ENCODE data around the gene CCDC110.
A peak's percentile ranks its signal among the peaks of the same experiment; 100 is the strongest.
"Not testable (repeated sequence)": the region's sequence is repeated elsewhere in the genome, so short reads cannot be mapped to it uniquely, and the experiment has no call there.

The CCDC110 gene

DNA sequence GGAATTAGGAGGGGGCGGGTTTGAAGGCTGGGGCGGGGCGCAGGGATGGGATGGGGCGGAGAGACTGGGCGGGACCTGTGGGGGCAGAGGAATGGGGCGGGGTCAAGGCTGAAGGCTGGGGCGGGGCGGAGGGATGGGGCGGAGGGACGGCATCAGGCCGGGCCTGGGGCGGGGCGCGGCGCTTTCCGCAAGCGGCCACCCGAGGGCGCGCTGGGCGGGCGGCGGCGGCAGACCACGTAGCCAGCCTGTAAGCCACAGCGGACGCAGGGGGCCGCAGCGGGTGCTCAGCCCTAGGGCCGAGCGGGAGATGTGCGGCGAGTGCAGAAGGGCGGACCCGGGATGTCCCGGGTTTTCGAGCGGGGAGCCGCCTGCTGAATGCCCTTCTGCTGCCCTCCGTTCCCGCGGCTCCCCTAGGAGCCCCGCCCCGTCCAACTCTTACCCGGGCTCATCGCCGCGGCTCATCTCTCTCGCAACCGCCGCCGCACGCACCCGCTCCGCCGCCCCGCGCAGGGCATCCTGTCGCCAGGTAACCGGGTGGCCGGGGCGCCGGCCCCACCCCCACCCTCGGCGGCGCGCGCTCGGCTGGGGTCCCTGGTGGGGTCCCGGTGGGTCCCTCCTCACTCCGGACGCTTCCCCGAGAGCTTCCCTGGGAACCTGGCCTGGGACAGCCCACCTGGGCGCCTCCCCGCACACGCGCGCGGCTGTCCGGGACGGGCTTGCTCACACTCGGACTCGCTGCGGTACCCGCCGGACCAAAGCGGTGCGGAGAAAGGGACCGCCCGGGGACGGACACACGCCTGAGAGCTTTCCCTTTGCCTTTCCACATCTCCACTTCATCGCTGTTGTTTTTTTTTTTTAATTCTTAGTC lies at the start of gene CCDC110:
CCDC110 (minus strand) TSS at position 499 of the 868 bp plus-strand sequence; CDS start at position 449, 50 bp downstream.
- DNase-seq: peak; percentile 83 to 95 (median 90)

DNA sequence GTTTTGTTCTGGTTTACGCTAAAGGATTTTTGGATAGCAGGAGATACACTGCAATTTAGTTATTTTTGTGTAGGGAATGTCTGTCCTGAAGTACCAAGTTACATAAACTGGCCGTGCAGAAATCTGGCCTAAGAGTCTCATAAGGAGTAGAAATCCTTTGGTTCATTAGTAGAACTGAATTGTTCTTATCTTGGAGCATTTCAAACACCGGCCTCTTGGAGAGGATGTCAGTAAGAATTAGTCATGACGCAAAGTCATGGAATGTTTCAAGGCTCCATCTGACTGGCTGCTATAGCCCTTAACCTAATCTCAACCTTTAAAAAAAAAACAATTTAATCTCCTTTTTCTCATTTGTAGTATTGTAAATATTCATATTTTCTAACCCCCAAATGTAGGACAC lies 48.6 kb upstream of the CCDC110 start:
- no peak for DNase-seq

DNA sequence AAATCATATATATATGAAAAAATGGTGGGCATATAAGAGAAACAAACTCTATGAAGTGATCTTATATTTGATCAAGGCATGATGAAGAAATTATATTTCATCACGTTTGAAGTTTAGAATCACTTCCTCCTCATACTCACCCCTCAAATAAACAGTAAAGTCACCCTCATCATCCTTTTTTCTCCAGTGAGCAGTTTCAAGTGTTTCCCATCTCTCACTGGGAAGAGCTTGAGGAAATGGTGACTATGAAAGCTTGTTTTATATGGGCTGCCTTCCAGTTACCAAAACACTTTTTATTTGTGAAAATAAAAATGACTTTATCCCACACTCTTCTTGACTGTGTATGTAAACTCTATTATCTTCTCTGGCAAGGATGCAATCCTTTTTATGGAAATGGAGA lies 47.0 kb upstream of the CCDC110 start:
- DNase-seq: no peak

DNA sequence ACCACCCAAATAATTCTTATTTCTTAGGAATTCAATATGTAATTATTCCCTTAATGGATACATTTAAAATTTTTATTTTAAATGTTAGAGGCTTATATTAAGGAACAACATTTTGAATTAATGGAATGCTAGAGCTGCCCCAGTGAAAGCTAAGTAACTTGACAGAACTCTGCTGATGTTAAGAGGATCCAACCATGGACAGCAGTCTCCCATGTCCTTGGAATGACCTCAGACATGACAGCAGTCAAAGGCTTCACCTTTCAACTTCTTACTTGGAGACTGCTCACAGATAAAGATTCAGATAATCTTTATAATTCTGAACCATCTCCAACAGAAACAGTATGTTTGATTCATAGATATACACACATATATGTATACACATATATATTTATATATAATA lies 46.5 kb upstream of the CCDC110 start:
- no peak for DNase-seq

DNA sequence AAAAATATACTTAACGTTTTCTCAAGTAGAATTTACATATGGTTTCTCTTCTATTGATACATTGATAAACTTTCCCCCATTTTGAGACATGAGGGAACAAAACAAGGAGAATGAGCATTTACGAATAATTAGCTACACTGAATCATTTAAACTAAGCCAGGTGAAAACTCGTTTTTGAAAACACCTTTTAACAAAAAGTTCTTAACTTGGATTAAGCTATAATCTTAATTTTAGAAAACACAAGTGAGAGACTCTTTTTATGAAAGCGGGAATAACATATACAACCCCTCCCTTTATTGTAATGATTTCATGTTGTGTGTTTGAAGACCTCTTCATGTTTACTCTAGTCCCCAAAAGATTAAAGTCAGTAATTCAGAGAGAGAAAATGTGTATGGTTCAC lies 43.7 kb upstream of the CCDC110 start:
- no peak for DNase-seq

DNA sequence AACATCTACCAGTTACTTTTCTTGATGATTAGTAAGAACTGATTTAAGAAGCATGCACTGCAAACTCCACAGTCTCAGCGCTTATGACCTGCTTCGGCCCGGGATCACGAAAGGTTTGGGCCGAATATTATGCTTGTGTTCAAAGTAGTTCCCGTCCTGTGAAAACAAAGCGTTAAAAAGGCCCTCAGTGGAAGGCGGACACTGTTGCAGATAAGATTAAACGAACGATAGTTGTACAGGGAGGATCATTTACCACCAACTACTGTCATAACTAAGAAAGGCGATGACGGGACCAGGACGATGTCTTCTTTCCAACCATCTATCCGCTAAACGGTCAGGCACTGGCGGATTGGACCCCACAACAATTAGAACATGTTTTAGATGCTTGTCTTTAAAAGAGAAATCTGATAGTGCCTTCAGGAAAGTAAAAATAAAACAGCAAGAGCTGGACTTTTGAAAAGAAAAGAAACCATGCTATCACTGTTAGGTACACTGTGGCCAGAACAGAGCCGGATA lies 42.7 kb upstream of the CCDC110 start:
- DNase-seq: no peak

DNA sequence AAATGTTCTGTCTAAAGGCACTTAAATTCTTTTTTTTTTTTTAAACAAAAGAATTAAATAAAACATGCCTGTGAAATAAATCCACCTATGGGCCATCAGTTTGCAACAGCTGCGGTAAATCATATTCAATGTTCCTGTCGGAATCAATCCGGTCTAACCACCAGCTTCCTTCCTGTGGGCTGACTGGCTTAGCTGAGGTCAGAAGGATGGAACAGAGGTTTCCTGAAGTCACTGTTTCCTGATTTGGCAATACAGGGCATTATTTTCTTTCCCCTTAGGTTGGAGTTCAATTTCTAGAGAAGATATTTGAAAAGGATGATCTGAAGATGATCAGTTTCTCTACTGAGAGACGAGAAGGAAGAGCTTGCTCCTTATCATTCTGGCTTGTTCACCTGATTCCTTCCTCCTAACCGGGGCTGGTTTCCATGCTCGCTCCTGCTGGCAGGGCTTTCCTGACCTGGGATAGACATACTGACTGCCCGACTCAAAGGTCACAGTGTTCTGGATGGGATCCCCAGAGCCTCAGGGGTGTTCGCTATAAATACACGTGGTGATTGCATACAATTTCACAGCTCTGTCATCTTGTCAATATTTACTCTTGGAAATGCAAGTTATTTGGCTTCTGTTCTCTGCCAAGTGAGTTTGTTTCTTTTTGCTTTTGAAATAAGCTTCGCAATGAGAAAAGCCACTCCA lies 42.1 kb upstream of the CCDC110 start:
- peak in 1 of 6 experiments; percentile 1 for DNase-seq

DNA sequence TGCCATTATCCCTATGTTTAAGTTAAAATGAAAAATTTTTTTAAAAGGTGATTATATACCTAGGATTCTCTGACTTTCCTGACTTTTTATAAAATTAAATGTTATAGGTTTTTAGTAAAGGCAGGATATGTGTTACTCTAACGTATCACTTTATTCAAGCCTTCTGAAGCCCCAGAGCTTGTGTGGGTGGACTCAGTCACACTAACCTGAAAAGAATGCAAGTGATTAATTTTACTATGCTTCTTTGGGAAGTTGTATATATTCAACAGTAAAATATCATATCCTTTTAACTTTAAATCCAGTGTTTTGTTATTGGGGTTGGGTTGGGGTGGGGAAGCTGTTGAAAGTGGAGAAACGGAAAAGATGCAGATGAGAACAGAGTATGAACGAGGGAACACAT lies 41.0 kb upstream of the CCDC110 start:
- no peak for DNase-seq

DNA sequence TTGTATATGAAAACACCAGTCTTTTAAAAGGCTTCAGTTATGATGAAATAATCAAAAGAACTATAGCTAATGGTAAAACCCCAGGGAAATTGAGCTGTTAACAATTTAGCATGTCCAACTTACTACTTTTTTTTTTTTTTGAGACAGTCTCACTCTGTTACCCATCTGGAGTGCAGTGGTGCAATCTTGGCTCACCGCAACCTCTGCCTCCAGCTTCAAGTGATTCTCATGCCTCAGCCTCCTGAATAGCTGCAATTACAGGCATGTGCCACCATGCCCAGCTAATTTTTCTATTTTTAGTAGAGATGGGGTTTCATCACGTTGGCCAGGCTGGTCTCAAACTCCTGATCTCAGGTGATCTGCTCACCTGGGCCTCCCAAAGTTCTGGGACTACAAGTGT lies 39.7 kb upstream of the CCDC110 start:
- DNase-seq: not testable (repeated sequence)

DNA sequence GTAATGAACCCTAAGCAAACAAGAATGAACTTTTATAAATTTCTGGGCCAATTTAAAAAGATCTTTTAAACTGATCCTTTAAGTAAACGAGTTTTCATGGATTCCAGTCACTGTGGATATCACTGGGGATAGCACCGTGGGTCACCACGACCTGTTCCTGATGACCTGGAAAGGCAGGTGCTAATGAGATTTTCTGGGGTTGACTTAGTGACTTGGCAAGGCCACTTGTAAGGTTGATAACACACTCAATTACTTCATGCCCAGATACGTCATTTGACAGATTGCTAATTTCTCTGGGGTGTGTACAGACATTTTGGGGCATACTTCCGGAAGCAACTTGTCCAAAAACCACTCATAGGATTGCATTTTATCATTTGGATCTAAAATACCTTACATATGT lies 39.3 kb upstream of the CCDC110 start:
- no peak for DNase-seq

DNA sequence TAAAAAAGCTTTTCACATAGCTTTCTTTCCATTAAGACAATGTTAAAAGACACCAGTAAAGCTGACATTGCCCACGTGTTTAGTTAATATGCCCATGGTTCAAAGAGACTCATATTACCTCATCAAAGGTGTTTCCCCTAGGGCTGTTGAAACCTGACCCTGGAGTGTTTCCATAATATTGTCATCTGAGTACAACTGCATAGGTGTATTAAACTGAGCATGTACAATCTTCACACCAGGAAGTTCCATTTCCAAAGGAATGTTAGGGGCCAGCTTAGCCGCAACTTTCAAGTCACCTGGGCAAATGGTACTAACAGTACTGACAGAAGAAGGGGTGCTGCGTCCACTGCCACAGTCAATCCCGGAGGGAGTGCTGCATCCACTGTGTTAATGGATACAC lies 36.6 kb upstream of the CCDC110 start:
- no peak for DNase-seq

DNA sequence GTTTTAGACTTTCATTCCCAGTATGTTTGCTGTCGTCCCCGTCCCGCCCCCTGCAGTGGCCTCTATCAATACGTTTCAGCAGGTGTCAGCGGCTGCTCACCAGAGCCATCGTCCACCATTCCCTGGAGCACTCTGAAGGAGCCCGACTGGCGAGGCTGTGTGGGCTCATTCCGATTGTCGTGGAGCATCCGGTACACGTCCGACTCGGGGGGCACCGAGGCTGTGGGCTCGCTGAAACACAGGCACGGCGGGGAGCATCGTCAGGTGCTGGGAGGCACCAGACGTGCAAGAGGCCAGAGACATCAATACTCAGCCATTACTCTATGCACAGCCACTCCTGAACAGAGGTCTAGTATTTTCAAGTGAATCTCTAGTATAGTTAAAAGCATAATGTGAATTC lies 34.9 kb upstream of the CCDC110 start:
- DNase-seq: no peak

DNA sequence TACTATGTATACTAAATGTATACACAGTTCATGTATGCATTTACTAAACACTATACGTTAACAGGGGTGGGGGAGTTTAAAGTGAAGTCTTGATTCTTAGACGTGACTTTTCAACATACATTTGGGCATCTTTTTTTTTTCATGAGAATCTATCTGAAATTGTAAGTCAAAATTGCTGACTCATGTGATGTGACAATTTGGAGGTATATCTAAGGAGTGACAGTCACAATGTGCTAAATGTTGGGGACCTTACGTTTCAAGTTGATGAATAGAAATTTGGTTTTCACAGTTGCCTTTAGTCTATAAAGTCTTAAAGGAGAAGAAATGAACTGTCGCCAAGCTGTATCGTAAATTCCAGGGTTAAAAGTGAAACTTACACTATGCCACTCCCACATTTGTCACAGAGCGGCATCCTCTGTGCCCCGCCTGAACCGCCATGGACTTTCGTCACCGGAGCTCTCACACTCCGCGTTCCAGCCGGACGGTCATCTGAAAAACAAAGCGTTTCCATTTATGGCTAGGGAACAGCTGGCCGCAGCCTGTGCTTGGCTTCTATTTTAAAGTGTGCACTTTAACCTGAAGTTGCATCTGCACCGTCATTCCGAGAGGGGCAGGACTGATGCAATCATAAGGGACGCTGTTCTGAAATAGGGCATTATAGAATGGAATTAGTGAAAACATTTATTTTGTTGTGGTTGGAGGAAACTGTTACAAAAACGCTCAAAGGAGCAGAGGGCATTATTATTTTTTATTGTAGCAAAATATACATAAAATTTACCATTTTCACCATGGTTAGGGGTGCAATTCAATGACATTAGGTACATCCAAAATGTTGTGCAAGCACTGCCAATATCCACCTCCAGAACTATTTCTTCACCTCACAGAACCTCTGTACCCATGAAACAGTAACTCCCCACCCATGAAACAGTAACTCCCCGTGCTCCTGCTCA lies 32.8 kb upstream of the CCDC110 start:
- no peak for DNase-seq

DNA sequence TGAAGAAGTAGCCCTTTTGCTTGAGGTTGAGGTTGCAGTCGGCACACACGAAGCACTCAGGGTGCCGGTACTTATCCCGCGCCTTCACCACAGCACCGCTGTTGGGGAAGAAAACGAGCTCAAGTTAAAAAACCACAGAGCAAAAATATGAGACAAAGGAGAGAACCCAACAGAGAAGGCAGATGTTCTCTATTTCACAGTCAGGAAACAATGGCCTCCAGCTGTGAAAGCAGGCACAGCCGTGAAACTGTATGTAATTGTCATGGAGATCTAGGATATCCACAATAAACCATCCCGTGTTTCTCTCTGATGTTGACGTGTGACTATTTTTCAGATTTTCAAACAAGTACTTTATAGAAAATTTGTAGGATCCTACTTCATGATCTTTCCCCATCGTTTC lies 30.9 kb upstream of the CCDC110 start:
- DNase-seq: no peak

DNA sequence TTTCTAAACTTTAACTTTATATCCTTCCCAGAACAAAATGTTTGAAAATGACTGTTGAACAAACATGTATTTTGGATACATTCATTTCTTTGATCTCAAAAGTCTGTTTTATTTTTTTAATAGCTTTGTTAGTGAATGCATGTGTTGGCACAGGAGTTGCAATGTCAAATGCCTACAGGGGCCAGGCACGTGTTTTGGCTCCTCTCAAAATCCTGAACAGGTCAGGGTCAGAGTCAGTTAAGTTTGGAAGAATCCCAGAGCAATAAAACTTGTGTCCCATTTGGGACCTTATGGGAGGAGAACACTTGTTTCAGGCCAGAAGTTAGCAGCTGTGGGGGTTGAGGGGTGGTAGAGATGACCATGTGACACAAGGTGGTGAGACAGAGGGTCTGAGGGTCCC lies 29.0 kb upstream of the CCDC110 start:
- no peak for DNase-seq

DNA sequence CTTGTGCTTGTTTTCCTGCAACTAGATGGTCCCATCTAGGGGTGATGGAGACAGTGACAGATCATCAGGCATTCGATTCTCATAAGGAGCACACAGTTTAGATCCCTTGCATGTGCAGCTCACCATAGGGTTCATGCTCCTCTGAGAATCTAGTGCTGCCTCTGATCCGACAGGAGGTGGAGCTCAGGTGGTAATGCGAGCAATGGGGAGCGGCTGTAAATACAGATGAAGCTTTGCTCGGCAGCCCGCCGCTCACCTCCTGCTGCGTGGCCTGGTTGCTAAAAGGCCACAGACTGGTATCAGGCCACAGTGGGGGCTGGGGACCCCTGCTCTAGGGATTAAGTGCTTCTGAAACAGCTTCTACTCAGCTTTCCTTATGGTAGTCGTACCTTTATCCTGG lies 28.5 kb upstream of the CCDC110 start:
- no peak for DNase-seq

DNA sequence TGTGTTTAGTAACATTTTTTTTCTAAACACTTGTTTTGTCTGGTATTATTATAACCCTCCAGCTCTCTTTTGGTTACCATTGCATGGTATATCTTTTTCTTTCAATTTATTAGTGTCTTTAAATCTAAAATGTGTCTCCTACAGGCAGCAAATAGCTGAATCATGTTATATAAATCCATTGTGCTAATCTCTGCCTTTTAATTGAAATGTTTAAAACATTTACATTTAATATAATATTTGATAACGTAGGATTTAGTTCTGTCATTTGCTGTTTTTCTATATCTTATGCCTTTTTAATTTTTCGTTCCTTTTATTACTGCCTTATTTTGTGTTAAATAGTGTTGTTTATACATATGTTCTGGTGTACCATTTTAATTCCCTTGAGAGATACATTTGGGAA lies 17.1 kb upstream of the CCDC110 start:
- no peak for DNase-seq

DNA sequence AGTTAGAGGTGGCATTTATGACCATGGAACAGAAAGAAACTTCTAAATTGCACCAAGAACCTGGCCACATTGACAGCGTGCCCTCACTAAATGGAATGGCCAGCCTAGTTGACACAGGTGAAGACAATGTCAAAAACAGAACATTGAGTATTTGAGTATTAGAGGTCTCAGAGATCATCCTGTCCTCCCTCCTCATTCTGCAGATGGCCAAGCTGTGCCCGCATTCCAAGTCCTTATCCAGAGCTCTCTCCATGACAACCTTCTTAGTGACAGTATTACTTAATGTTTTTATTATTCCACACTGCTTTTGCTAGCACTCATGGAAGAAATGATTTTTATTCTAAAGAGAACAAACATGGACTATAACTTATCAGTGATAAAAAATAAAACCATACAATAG lies 9.9 kb upstream of the CCDC110 start:
- no peak for DNase-seq

DNA sequence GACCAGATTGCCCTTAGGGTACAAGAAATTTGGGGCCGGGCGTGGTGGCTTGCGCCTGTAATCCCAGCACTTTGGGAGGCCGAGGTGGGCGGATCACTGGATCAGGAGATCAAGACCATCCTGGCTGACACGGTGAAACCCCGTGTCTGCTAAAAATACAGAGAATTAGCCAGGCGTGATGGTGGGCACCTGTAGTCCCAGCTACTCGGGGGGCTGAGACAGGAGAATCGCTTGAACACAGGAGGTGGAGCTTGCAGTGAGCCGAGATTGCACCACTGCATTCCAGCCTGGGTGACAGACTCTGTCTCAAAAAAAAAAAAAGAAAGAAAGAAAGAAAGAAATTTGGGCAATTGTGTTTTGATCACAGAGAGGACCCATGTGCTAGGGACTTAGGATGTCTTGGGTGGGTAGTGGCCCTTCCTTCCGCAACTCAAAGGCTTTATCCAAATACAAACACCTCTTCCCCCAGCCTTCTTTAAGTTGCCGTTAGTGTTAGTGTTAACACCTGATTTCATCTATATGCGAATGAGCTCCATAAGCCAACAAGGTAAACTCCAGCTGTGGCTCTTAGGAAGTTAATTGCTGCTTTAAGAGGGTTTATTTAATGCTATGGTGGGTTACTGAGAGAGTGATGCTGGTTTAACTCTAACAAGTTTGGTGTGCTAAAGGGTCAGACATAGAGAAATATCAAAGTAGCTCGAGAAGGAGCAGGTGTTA lies 8.6 kb upstream of the CCDC110 start:
- DNase-seq: no peak

DNA sequence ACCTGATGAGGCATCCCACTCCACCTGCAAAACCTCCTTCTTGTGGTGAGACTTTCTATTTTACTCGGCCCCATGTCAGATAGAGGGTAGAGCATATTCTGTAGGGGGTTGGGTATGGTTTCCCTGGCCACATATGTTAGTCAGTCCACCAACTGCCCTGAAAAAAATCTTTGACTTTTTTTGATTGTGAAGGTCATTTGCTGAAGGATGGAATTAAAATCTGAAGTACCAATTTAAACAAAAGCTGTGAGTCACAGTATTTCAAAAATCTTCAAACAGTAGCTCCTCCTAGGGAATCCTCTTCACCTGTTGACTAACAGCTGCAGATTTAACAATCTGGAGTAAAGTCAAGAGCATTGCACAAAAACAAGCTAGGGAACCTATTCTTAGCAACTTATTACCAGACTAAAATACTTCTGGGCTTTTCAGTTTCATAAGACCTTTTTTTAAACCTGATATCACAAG lies 8.0 kb upstream of the CCDC110 start:
- DNase-seq: no peak

DNA sequence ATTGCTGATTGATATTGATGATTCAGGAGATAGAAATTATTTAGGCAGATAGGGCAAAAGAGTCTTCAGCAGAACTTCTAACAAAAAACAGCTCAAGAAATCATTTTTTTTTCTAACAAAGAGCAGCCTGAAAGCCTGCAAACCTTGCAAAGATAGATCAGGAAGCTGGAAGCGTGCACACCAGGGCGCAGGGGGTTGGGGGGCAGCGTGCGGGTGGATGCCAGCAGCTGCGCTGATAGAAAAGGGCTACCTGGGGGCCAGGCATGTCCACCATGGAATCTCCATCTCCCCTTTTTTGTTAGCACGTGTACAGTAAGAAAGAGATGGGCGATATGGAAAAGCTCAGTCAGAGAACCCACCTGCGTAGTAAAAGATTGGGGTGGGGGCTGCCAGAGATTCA lies 1.7 kb upstream of the CCDC110 start:
- no peak for DNase-seq

DNA sequence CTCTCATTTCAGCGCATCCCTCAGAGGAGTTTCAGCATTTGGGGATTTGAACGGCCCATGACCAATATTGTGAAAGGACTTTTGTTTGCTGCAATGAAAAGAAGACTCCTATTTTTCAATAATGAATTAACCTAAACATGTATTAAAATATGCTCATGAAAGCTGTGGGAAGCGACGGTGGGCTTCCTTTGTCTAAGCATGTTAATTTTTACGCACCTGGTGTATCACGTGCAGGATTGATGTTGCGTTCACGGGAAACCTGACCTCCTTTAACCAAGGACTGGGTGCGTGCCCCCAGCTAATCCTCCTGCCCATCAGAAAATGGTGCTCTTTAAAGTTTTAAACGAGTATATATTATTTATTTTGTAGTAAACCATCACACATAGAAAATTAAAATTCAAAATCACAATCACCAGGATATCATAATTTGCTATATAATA lies 590 bp upstream of the CCDC110 start:
- peak in 1 of 6 experiments; percentile 27 for DNase-seq

Data from stimulated activated naive CD4-positive, alpha-beta T cell (primary cell).